ENCODE data around the gene SERINC2.

The SERINC2 gene

DNA sequence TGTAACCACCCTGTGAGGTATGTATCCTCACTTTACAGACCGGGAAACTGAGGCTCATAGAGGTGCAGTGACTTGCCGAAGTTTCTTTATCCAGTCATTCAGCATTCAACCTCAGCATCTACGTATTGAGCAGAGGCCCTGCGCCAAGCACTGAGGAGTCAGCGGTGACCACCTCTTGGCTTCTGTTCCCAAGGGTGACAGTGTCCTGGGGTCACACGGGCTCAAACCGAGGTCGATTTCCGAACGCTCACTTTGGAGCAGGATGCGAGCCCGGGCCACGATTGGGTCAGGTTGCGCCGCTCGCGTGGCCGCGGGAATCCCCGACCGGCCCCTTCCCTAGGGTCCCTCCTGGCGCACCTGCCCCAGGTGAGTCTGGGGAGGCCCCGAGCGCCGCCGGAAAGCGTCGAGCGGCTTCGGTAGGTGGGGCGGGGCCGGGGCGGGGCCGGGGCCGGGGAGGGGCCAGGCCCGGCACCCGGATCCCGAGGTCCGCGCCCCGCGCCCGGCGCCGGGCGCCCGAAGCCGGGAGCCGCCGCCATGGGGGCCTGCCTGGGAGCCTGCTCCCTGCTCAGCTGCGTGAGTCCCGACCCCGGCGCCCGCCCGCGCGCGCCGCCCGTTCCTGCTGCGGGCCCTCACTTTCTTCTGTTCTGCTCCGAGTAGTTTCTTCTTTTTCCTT, at the start of gene SERINC2:
Gene SERINC2 (plus strand): TSS at position 482 of the 673 bp plus-strand sequence. CDS start 53 bp downstream, at position 535.
- no peak for DNase-seq (ENCODE audit: low spot score)

- DNase-seq (ENCODE audit: low spot score): no peak
Measured at GRCh38 chr1:31364561-31365250, 48.3 kb upstream of the SERINC2 start.

- DNase-seq (ENCODE audit: low spot score): no peak
Measured at GRCh38 chr1:31366796-31367195, 46.2 kb upstream of the SERINC2 start.

- DNase-seq (ENCODE audit: low spot score): no peak
Measured at GRCh38 chr1:31368611-31369107, 44.4 kb upstream of the SERINC2 start.

GRCh38 chr1:31370021-31370420, 43.0 kb upstream of the SERINC2 start:
- DNase-seq (ENCODE audit: low spot score): no peak

DNA sequence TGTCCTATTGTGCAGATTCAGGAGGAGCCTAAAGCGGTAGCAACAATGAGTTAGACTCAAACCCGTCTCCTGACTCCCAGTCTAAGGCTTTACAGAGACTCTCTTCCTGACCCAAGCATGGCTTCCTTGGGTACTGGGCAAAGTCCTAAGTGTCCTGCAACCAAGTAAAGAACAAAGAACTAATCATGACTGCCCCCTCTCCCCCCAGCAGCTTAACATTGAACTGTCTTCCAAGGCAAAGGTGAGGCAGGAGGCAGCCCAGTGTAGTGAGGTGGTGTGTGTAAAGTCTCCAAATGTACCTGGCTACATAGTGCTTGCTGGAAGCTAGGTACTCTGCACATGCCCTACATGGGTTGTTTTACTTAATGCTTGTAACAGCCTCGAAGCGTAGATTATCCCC, 42.4 kb upstream of the SERINC2 start:
- DNase-seq (ENCODE audit: low spot score): no peak

DNA sequence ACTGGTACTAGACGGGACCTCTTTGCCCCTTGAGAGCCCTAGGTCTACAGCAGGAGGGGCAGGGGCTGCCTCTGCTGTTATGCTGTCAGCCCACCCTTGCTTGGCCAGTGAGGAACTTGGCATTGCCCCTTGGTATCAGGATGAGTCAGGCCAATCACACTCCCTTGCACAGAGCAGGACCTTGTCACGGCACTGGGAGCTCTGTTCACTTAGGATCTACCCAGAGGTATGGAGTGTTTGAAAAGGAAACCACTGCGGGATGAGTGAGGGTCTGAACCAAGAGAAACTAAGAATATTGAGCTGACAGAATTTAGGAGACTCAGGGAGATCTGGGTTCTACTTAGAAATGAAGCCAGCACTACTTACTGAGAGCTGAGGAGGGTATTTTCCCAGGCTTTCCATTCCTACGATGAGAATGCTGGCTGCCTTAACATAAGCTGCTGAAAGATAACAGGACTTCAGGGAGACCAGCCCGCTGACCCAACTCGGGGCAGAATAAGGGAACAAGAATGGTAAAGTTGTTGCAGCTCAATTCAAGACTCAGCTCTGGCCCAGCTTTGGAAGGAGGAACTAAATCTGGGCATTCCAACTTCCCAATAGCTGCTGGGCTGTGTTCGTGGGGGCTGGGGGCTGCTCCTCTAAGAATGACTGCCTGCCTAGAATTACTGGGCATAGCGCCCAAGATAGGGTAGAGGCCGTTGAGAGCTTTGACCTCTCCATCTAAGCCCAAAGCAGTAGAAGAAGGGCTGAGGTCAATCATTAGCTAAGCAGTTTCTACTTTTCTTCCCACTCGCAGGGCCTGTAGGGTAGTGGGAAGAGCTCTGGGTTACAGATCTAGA, 41.7 kb upstream of the SERINC2 start:
- DNase-seq (ENCODE audit: low spot score): no peak

GRCh38 chr1:31372051-31372450, 41.0 kb upstream of the SERINC2 start:
- no peak for DNase-seq (ENCODE audit: low spot score)

- DNase-seq (ENCODE audit: low spot score): no peak
Measured at GRCh38 chr1:31372751-31373055, 40.3 kb upstream of the SERINC2 start.

GRCh38 chr1:31373056-31373896, 39.7 kb upstream of the SERINC2 start, which contains the start of gene FABP3:
Gene FABP3 (minus strand): TSS chr1:31373076. CDS start chr1:31373014, 62 bp downstream.
- peak; percentile 26 for DNase-seq (ENCODE audit: low spot score)

GRCh38 chr1:31373897-31374486, 39.0 kb upstream of the SERINC2 start:
- no peak for DNase-seq (ENCODE audit: low spot score)

- no peak for DNase-seq (ENCODE audit: low spot score)
Measured at GRCh38 chr1:31374511-31375196, 38.4 kb upstream of the SERINC2 start.

DNA sequence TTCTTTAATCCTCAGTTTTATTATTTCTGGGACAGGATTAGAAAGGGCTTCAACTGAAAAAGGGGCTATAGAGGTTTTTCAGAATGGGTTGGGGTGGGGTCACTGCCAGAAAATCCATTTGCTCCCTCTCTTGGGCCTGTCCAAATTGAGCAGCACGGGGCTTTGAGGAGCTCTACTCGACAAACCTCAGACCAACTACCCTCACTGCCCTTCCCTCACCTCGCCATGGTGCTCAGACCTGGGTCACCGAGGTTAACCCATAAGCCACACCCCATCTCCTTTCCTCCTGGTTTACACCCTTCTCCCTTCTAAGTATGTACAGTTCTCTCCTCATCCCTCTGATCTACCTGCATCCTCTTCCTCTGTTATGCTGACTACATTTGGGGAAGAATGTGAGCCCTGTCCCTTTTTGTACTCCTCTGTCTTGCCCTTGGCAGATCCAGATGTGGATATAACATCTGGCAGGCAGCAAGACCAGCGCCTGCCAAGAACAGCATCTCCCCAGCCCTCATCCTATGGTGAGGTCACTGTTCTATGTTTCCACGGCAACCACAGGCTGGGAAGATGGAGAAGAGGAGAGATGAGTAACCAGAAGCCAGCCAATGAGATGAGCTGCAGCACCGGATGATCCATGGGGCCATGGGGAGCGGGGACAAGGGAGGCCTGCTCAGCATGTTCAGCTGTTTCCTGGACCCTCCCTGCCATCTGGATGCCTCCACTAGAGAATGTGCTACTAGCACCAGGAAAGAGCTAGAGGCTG, 36.5 kb upstream of the SERINC2 start:
- DNase-seq (ENCODE audit: low spot score): peak; percentile 99

GRCh38 chr1:31377364-31377863, 35.6 kb upstream of the SERINC2 start:
- no peak for DNase-seq (ENCODE audit: low spot score)

GRCh38 chr1:31378001-31378400, 35.0 kb upstream of the SERINC2 start:
- DNase-seq (ENCODE audit: low spot score): no peak

DNA sequence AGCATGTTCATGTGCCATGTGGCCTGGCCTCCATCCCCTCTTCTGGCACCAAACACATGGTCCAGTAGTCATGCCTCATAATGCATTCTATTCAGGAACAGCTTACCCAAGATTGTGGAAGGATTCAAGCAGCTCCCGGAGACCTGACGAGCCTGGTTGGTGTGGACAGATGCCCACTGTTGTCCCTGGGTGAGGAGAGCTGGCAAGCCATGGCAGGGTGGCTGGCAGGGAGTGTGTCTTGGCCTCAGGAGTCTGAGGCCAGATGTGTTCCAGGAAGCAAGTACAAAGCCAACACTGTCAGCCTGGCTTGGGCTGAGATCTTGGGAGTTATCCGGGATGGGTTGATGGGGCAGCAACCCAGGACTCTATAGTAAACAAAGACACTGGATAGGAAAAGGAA, 32.8 kb upstream of the SERINC2 start:
- no peak for DNase-seq (ENCODE audit: low spot score)

GRCh38 chr1:31381394-31382294, 31.4 kb upstream of the SERINC2 start:
- no peak for DNase-seq (ENCODE audit: low spot score)

DNA sequence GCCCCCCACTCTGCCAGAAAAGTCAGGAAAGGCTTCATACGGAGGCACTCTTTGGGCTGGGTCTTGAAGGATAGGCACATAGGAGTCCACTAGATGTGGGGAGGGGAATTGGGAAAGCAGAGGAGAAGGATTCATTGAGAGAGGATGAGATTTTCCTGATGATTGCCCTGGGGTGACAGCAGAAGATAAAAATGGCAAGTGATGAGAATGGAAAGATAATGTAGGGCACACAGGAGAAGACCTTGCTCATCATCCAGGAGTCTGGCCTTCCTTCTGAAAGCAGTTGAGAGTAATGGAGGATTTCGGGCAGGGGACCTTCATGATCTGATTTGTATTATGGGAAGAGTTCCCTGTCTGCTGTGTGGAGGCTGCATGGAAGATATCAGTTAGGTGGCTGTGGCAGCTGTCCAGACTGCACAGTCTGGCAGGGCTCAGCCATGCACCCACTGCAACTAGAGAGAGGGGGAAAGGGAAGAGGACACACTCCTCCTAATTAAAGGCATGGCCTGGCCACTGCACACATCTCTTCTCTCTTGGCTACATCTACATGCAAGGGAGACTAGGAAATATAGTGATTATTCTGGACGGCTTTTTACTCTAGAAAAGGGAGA, 30.5 kb upstream of the SERINC2 start:
- DNase-seq (ENCODE audit: low spot score): no peak

Measured in kidney capillary endothelial cell (primary cell).